Suprapubic skin (tissue), 4 donors: ENCODE measurements around the gene FKBP5. TPM values are rescaled to one million over a fixed set of nuclear protein-coding genes. Genes with fewer than 3 reads are reported as not detected.

Source experiments
- DNase-seq, 2 donors: peaks; one replicate each; pipeline ENCODE4 v3.0.0-alpha.2; 2019; ENCODE audit warnings: low spot score in 2 of 2
- H3K27ac ChIP-seq: fragments of 200-600 bp; sonication (generic); one replicate; pipeline ENCODE4 v1.5.1; 2019
- H3K27me3 ChIP-seq: fragments of 200-600 bp; sonication (generic); one replicate; pipeline ENCODE4 v1.5.1; 2019
- H3K36me3 ChIP-seq: fragments of 200-600 bp; sonication (generic); one replicate; pipeline ENCODE4 v1.5.1; 2019
- H3K4me1 ChIP-seq: fragments of 200-600 bp; sonication (generic); one replicate; pipeline ENCODE4 v1.5.1; 2019
- H3K4me3 ChIP-seq: fragments of 200-600 bp; sonication (generic); one replicate; pipeline ENCODE4 v1.5.1; 2019; ENCODE audit warnings: mild to moderate bottlenecking
- H3K9me3 ChIP-seq: fragments of 200-600 bp; sonication (generic); one replicate; pipeline ENCODE4 v1.5.1; 2019
- EP300 ChIP-seq: sonication (generic); formaldehyde crosslinking; IDR thresholded peaks from one replicate; pipeline ENCODE4 v1.6.1; 2017; ENCODE audit warnings: antibody characterized with exemption
- POLR2A ChIP-seq, 2 donors: fragments of 450-650 bp; IDR thresholded peaks; one replicate each; pipeline ENCODE4 v1.6.1; 2017; ENCODE audit warnings: antibody characterized with exemption in 2 of 2, mild to moderate bottlenecking in 2 of 2, moderate library complexity in 2 of 2
- POLR2AphosphoS5 ChIP-seq, 3 donors: sonication (generic); formaldehyde crosslinking; IDR thresholded peaks; one replicate each; pipeline ENCODE4 v1.6.1; 2017; ENCODE audit warnings: antibody characterized with exemption in 3 of 3
- WGBS: methylation state at CpG from one replicate; pipeline ENCODE4 v1.1.5; 2018; 5-methylcytosine and 5-hydroxymethylcytosine counted together
- total RNA-seq, 4 donors: library from RNA; depleted of rRNA; stranded (reverse); fragments of >200 nt; gene quantifications; one replicate each; pipeline ENCODE4 v1.1.0, GENCODE V29; 2016
- TF ChIP-seq, protein P1 (sequence below), 2 donors: fragments of 200-600 bp in 1 of 2; fragments of 450-650 bp in 1 of 2; sonication (generic) in 1 of 2; IDR thresholded peaks; one replicate each; pipeline ENCODE4 v1.5.1; 2016 to 2019; ENCODE audit warnings: antibody characterized with exemption in 2 of 2, mild to moderate bottlenecking in 1 of 2, moderate library complexity in 1 of 2

FKBP5 gene
- total RNA-seq, 4 donors from 2014 or later = 198 to 321 (median 244) TPM

DNA sequence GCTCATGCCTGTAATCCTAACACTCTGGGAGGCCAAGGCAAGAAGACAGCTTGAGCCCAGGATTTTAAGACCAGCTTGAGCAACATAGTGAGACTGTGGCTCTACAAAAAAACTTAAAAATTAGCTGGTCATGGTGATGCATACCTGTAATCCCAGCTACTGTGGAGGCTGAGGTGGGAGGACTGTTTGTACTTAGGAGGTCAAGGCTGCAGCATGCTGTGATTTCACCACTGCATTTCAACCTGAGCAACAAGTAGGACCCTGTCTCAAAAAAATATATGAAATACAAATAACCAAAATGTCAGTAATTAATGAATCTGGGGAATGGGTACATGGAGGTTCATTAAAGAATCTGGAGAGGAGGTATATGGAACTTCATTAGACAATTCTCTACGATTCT, 9.9 kb downstream of the FKBP5 start:
- Histone ChIP-seq H3K27me3 (no peaks in the 10 kb centered on the region), H3K27ac (no peak overlapping the region), H3K4me3 (no peak overlapping the region), H3K36me3 (peaks cover 49% of the 10 kb centered on the region), H3K4me1 (peaks cover 84% of the 10 kb centered on the region), H3K9me3 (no peaks in the 10 kb centered on the region)
- DNase-seq = no peak
- 95% methylated on average over 1 of the region's 1 CpG for WGBS
- no peak for TF ChIP-seq POLR2A (IDR thresholded peaks at IDR 0.05)
- TF ChIP-seq POLR2AphosphoS5 (IDR thresholded peaks at IDR 0.05) = no peak
- TF ChIP-seq, protein P1, sequence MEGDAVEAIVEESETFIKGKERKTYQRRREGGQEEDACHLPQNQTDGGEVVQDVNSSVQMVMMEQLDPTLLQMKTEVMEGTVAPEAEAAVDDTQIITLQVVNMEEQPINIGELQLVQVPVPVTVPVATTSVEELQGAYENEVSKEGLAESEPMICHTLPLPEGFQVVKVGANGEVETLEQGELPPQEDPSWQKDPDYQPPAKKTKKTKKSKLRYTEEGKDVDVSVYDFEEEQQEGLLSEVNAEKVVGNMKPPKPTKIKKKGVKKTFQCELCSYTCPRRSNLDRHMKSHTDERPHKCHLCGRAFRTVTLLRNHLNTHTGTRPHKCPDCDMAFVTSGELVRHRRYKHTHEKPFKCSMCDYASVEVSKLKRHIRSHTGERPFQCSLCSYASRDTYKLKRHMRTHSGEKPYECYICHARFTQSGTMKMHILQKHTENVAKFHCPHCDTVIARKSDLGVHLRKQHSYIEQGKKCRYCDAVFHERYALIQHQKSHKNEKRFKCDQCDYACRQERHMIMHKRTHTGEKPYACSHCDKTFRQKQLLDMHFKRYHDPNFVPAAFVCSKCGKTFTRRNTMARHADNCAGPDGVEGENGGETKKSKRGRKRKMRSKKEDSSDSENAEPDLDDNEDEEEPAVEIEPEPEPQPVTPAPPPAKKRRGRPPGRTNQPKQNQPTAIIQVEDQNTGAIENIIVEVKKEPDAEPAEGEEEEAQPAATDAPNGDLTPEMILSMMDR (IDR thresholded peaks at IDR 0.05) = no peak
- no peak for TF ChIP-seq EP300

DNA sequence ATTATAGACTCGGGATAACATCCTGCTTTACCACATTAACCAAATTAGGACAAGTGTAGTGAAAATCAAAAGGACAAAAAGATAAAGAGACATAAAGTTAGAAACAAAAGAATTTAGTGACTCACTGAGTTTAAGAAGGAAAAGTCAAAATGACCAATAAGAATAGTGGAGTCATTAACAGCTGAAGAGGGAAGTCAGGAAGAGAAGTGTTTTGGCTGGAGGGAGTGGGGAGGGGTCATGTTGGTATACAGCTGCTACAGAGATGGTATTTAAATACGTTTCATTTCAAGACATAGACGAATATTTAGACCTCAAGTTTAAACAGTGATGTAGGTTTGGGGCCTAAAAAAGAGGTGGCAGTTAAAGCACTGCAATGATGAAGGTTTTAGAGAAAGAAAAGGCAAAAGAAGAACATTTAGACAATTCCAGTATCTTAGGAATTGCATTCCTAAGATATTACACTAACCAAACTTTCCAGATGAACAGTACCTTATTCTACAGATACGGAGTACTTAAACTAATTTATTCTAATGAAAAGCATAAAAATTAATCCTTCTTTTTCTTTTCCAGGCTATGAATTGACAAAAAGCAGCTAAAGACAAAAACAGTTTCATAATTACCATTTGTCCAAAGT, 10.6 kb downstream of the FKBP5 start:
- TF ChIP-seq, protein P1 (IDR thresholded peaks at IDR 0.05) = no peak
- TF ChIP-seq POLR2AphosphoS5 (IDR thresholded peaks at IDR 0.05) = no peak
- TF ChIP-seq POLR2A (IDR thresholded peaks at IDR 0.05) = no peak
- no peak for TF ChIP-seq EP300
- Histone ChIP-seq H3K27ac (no peak overlapping the region), H3K9me3 (no peaks in the 10 kb centered on the region), H3K4me1 (peaks cover 86% of the 10 kb centered on the region), H3K27me3 (no peaks in the 10 kb centered on the region), H3K4me3 (no peak overlapping the region), H3K36me3 (peaks cover 45% of the 10 kb centered on the region)
- 45% methylated on average over 4 of the region's 4 CpGs for WGBS
- DNase-seq = no peak

DNA sequence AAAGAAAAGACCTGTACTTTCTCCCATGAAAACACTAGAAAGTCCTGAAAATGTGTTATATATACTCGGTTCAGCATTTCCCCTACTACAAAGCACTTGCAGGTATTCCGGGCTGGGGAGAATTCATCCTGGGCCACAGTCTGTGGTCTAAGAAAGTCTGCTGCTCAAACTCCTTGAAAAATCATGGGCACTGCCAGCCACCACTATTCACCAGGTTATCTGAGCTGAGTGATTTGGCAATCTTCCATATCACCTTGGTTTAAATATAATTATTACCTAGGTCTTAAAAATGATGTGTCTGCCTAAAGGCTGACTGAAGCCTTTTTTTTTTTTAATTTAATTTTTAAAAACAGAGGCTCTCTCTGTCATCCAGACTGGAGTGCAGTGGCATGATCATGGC, 11.3 kb downstream of the FKBP5 start:
- no peak for DNase-seq
- Histone ChIP-seq H3K27ac (no peak overlapping the region), H3K4me3 (no peak overlapping the region), H3K36me3 (peaks cover 43% of the 10 kb centered on the region), H3K9me3 (no peaks in the 10 kb centered on the region), H3K4me1 (peaks cover 82% of the 10 kb centered on the region), H3K27me3 (no peaks in the 10 kb centered on the region)
- 94% methylated on average over 2 of the region's 2 CpGs for WGBS
- TF ChIP-seq EP300 (no peak), POLR2A (IDR thresholded peaks at IDR 0.05) (no peak), POLR2AphosphoS5 (IDR thresholded peaks at IDR 0.05) (no peak)
- TF ChIP-seq, protein P1 (IDR thresholded peaks at IDR 0.05) = no peak

DNA sequence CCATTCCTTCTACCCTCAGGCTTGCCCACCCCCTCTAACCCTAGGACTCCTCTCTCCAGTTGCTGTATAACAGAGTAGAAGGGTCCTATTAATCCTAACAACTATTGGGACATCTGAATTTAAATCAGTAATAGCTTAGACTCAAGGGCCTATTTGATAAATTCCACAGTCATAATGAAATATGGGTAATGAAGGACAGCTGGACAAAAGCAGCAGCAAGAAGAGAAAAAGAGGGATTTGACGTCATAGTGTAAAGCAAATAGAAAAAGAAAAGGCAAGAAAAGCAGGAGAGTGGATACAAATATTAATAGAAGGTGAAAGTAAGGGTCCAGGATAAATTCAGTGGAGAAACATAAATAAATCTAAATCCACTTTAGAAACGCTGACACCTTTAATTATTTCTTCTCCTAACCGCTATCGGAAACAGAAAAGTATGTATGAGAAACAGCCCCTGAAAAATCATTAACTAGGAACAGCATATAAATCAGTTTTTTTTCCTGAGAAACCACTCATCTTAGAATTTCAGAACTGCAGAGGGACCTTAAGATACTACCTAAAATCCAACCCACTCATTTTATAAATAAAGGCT, 12.8 kb downstream of the FKBP5 start:
- peak overlapping the region; percentile 24 for H3K27ac ChIP-seq
- H3K4me1 ChIP-seq = peaks cover 68% of the 10 kb centered on the region
- no peak for TF ChIP-seq EP300
- TF ChIP-seq POLR2A (IDR thresholded peaks at IDR 0.05) = no peak
- no peak for TF ChIP-seq POLR2AphosphoS5 (IDR thresholded peaks at IDR 0.05)
- TF ChIP-seq, protein P1 (IDR thresholded peaks at IDR 0.05) = no peak
- WGBS = 82% methylated on average over 4 of the region's 4 CpGs
- H3K4me3 ChIP-seq = peak overlapping the region; percentile 5
- no peaks in the 10 kb centered on the region for H3K27me3 ChIP-seq
- DNase-seq = no peak
- H3K36me3 ChIP-seq = peaks cover 45% of the 10 kb centered on the region
- no peaks in the 10 kb centered on the region for H3K9me3 ChIP-seq

DNA sequence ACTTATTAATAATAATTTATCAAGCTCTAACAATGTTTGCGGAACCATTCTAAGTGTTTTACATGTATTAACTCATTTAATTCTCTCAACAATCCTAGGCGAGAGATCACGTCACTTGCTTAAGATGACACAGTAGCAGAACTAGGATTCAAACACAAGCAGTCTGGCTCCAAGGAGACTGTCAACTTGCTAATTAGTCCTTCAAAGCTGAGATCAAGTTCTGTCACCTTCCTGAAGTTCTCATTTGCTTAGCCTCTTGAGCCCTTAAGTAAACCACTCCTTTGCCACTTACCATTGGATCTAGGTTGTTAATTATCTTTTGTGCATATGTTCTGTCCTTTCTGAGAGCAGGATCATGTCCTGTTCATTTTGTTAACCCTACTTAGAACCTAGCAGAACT, 14.1 kb downstream of the FKBP5 start:
- WGBS = 84% methylated on average over 3 of the region's 3 CpGs
- H3K36me3 ChIP-seq = peaks cover 41% of the 10 kb centered on the region
- no peaks in the 10 kb centered on the region for H3K9me3 ChIP-seq
- TF ChIP-seq EP300 = no peak
- TF ChIP-seq POLR2AphosphoS5 (IDR thresholded peaks at IDR 0.05) = no peak
- TF ChIP-seq, protein P1 (IDR thresholded peaks at IDR 0.05) = no peak
- no peak for TF ChIP-seq POLR2A (IDR thresholded peaks at IDR 0.05)
- peaks cover 62% of the 10 kb centered on the region for H3K4me1 ChIP-seq
- no peaks in the 10 kb centered on the region for H3K27me3 ChIP-seq
- no peak for DNase-seq
- H3K27ac ChIP-seq = no peak overlapping the region
- no peak overlapping the region for H3K4me3 ChIP-seq
